H9 (cell line): ENCODE data around the gene CYP17A1. TPM values are rescaled to one million over a fixed set of nuclear protein-coding genes. Genes with fewer than 3 reads are reported as not detected.
"Not testable (repeated sequence)": the region's sequence is repeated elsewhere in the genome, so short reads cannot be mapped to it uniquely, and the experiment has no call there.

Source experiments
- DNase-seq: peaks from one replicate; pipeline ENCODE4 v3.0.0-alpha.2; 2017
- H2AFZ ChIP-seq: one replicate; pipeline ENCODE4 v1.6.1; 2013; ENCODE audit warnings: mild to moderate bottlenecking, low read length, control low read depth, moderate library complexity
- H2AK5ac ChIP-seq: 2 replicates; pipeline ENCODE4 v1.6.1; 2013; ENCODE audit warnings: low read length, control low read depth, mixed read lengths; ENCODE audit not compliant: insufficient read length
- H2BK120ac ChIP-seq: one replicate; pipeline ENCODE4 v1.6.1; 2013; ENCODE audit warnings: low read depth, mild to moderate bottlenecking, low read length, control low read depth, inconsistent platforms; ENCODE audit not compliant: poor library complexity, severe bottlenecking
- H2BK12ac ChIP-seq: 2 replicates; pipeline ENCODE4 v1.6.1; 2013; ENCODE audit warnings: low read length, control low read depth, mixed read lengths, low read depth; ENCODE audit not compliant: insufficient read length
- H2BK15ac ChIP-seq: 2 replicates; pipeline ENCODE4 v1.6.1; 2013; ENCODE audit warnings: low read depth, low read length, control low read depth
- H2BK20ac ChIP-seq: one replicate; pipeline ENCODE4 v1.6.1; 2013; ENCODE audit warnings: low read depth, mild to moderate bottlenecking, low read length, control low read depth, inconsistent platforms; ENCODE audit not compliant: poor library complexity, severe bottlenecking
- H2BK5ac ChIP-seq: 2 replicates; pipeline ENCODE4 v1.6.1; 2013; ENCODE audit warnings: low read length, control low read depth, mixed read lengths; ENCODE audit not compliant: insufficient read length
- H3K14ac ChIP-seq: 2 replicates; pipeline ENCODE4 v1.6.1; 2013; ENCODE audit warnings: low read length, control low read depth; ENCODE audit not compliant: insufficient read depth
- H3K18ac ChIP-seq: 2 replicates; pipeline ENCODE4 v1.6.1; 2013; ENCODE audit warnings: low read depth, mild to moderate bottlenecking, mixed read lengths, low read length, control low read depth; ENCODE audit not compliant: insufficient read length
- H3K23ac ChIP-seq: 2 replicates; pipeline ENCODE4 v1.6.1; 2013; ENCODE audit warnings: low read length, control low read depth, mixed read lengths, low read depth; ENCODE audit not compliant: insufficient read length
- H3K23me2 ChIP-seq: 2 replicates; pipeline ENCODE4 v1.6.1; 2013; ENCODE audit warnings: low read depth, mild to moderate bottlenecking, mixed read lengths, low read length, control low read depth; ENCODE audit not compliant: insufficient read length, poor library complexity, severe bottlenecking
- H3K27ac ChIP-seq: 2 replicates; pipeline ENCODE4 v1.5.1; 2013; ENCODE audit warnings: low read length, control low read depth, mixed read lengths, low read depth; ENCODE audit not compliant: insufficient read length
- H3K27me3 ChIP-seq: 2 replicates; pipeline ENCODE4 v1.6.1; 2013; ENCODE audit warnings: low read length, control low read depth, inconsistent platforms; ENCODE audit not compliant: insufficient read depth
- H3K4ac ChIP-seq: 2 replicates; pipeline ENCODE4 v1.6.1; 2013; ENCODE audit warnings: low read depth, mild to moderate bottlenecking, control low read depth, inconsistent platforms, low read length, moderate library complexity
- H3K4me1 ChIP-seq: 2 replicates; pipeline ENCODE4 v1.6.1; 2013; ENCODE audit warnings: low read length, control low read depth, inconsistent platforms; ENCODE audit not compliant: insufficient read depth
- H3K4me2 ChIP-seq: 2 replicates; pipeline ENCODE4 v1.6.1; 2013; ENCODE audit warnings: low read length, control low read depth, mixed read lengths; ENCODE audit not compliant: insufficient read length, insufficient read depth
- H3K56ac ChIP-seq: 2 replicates; pipeline ENCODE4 v1.6.1; 2013; ENCODE audit warnings: low read depth, mild to moderate bottlenecking, mixed read lengths, low read length, control low read depth; ENCODE audit not compliant: insufficient read length
- H3K79me1 ChIP-seq: 2 replicates; pipeline ENCODE4 v1.6.1; 2013; ENCODE audit warnings: low read depth, mild to moderate bottlenecking, moderate library complexity, low read length, control low read depth, inconsistent platforms; ENCODE audit not compliant: insufficient read depth, poor library complexity, severe bottlenecking
- H3K79me2 ChIP-seq: 2 replicates; pipeline ENCODE4 v1.6.1; 2013; ENCODE audit warnings: low read length, control low read depth, inconsistent platforms; ENCODE audit not compliant: insufficient read depth
- H3K9ac ChIP-seq: 2 replicates; pipeline ENCODE4 v1.6.1; 2013; ENCODE audit warnings: low read length, control low read depth, mixed read lengths; ENCODE audit not compliant: insufficient read length; ENCODE audit errors: extremely low read depth
- H3K9me3 ChIP-seq: one replicate; pipeline ENCODE4 v1.6.1; 2013; ENCODE audit warnings: low read depth, low read length, inconsistent platforms; ENCODE audit not compliant: control insufficient read depth
- H3T11ph ChIP-seq: one replicate; pipeline ENCODE4 v1.6.1; 2013; ENCODE audit warnings: mild to moderate bottlenecking, low read length, control low read depth, inconsistent platforms
- H4K20me1 ChIP-seq: one replicate; pipeline ENCODE4 v1.6.1; 2013; ENCODE audit not compliant: control insufficient read depth, insufficient read length, insufficient read depth
- H4K5ac ChIP-seq: 2 replicates; pipeline ENCODE4 v1.6.1; 2013; ENCODE audit warnings: low read depth, mild to moderate bottlenecking, mixed read lengths, low read length, control low read depth; ENCODE audit not compliant: insufficient read length
- H4K8ac ChIP-seq: replicated peaks from 2 replicates; pipeline ENCODE4 v1.6.1; 2013; ENCODE audit warnings: low read length, control low read depth, mixed read lengths, low read depth; ENCODE audit not compliant: insufficient read length
- H4K91ac ChIP-seq: 2 replicates; pipeline ENCODE4 v1.6.1; 2013; ENCODE audit warnings: low read depth, mild to moderate bottlenecking, moderate library complexity, mixed read lengths, low read length, control low read depth; ENCODE audit not compliant: insufficient read length
- H3K27ac Mint-ChIP-seq, 3 experiments: 2 replicates in 2 of 3; 3 replicates in 1 of 3; pipeline ENCODE4 v1.8.0; 2020 to 2021; ENCODE audit warnings: mixed read lengths in 3 of 3, mild to moderate bottlenecking in 1 of 3, moderate library complexity in 1 of 3
- H3K27me3 Mint-ChIP-seq: 2 replicates; pipeline ENCODE4 v1.8.0; 2021; ENCODE audit warnings: low read depth, mild to moderate bottlenecking, moderate library complexity, mixed read lengths
- H3K36me3 Mint-ChIP-seq, 3 experiments: 2 replicates in 2 of 3; 3 replicates in 1 of 3; pipeline ENCODE4 v1.8.0; 2020 to 2021; ENCODE audit warnings: low read depth in 3 of 3, mixed read lengths in 3 of 3; ENCODE audit not compliant: insufficient read depth in 1 of 3
- H3K4me1 Mint-ChIP-seq, 2 experiments: 2 replicates each; pipeline ENCODE4 v1.8.0; 2020; ENCODE audit warnings: mixed read lengths in 2 of 2
- H3K4me3 Mint-ChIP-seq, 2 experiments: 2 replicates in 1 of 2; 3 replicates in 1 of 2; pipeline ENCODE4 v1.8.0; 2020 to 2021; ENCODE audit warnings: mild to moderate bottlenecking in 2 of 2, mixed read lengths in 2 of 2, moderate library complexity in 1 of 2
- H3K9me3 Mint-ChIP-seq, 2 experiments: 2 replicates in 1 of 2; 3 replicates in 1 of 2; pipeline ENCODE4 v1.8.0; 2020; ENCODE audit warnings: mild to moderate bottlenecking in 2 of 2, mixed read lengths in 2 of 2, moderate library complexity in 1 of 2
- WGBS: extraction: QIAGEN DNeasy Blood & Tissue Kit; methylation state at CpG from one replicate; pipeline ENCODE4 v1.1.7; 2013; ENCODE audit warnings: missing lambda C conversion rate, low lambda C conversion rate, mixed read lengths; ENCODE audit not compliant: insufficient read length; ENCODE audit errors: extremely low coverage; 5-methylcytosine and 5-hydroxymethylcytosine counted together
- total RNA-seq: library from RNA; stranded (reverse); gene quantifications from 2 replicates; pipeline ENCODE4 v1.2.1, GENCODE V29; 2021
- TF ChIP-seq, protein P1 (sequence below): fragments of 200-600 bp; sonication (generic); conservative IDR thresholded peaks from 3 replicates; pipeline ENCODE4 v1.8.0; 2021; ENCODE audit warnings: antibody characterized with exemption, mild to moderate bottlenecking

The CYP17A1 gene
- total RNA-seq, 1 experiment from 2014 or later: not detected

DNA sequence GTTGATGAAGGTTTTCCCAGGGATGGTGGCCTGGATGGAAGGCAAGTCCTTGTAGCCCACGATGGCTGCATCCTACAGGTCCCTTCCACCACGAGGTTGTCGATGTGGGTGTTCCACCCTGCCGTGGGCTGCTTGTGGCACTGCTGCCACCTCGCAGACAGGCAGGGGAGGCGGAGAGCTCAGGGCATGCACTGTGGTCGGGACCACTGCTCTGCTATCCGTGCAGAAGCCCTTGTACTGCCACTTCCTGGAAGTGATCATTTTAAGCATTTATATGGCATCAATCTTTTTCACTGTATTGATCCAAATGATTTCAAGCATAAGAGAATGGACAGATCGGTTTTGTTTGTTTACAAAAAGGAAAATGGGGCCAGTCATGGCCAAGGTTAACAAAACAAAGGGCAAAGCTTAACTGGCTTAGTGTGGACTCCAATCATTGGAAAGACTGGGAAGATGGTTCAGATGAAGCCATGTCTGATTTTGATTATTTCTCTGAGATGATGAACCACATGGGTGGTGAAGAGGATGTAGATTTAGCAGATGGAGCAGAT, 8.2 kb upstream of the CYP17A1 start:
- no peaks in the 10 kb centered on the region for H3K27me3 ChIP-seq
- H3K9me3 ChIP-seq: no peaks in the 10 kb centered on the region
- H2BK20ac ChIP-seq: no peak overlapping the region
- H3K14ac ChIP-seq: no peak overlapping the region
- no peak overlapping the region for H2BK12ac ChIP-seq
- no peaks in the 10 kb centered on the region for H4K20me1 ChIP-seq
- no peak overlapping the region for H2BK15ac ChIP-seq
- no peak overlapping the region for H2BK5ac ChIP-seq
- TF ChIP-seq, protein P1, sequence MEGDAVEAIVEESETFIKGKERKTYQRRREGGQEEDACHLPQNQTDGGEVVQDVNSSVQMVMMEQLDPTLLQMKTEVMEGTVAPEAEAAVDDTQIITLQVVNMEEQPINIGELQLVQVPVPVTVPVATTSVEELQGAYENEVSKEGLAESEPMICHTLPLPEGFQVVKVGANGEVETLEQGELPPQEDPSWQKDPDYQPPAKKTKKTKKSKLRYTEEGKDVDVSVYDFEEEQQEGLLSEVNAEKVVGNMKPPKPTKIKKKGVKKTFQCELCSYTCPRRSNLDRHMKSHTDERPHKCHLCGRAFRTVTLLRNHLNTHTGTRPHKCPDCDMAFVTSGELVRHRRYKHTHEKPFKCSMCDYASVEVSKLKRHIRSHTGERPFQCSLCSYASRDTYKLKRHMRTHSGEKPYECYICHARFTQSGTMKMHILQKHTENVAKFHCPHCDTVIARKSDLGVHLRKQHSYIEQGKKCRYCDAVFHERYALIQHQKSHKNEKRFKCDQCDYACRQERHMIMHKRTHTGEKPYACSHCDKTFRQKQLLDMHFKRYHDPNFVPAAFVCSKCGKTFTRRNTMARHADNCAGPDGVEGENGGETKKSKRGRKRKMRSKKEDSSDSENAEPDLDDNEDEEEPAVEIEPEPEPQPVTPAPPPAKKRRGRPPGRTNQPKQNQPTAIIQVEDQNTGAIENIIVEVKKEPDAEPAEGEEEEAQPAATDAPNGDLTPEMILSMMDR: no peak
- H3T11ph ChIP-seq: no peak overlapping the region
- no peaks in the 10 kb centered on the region for H3K79me2 ChIP-seq
- WGBS: no CpG with 5 or more reads among the region's 9 CpGs
- H3K9ac ChIP-seq: no peak overlapping the region
- no peak overlapping the region for H4K91ac ChIP-seq
- no peak overlapping the region for H4K5ac ChIP-seq
- H3K4me2 ChIP-seq: no peak overlapping the region
- H3K79me1 ChIP-seq: no peaks in the 10 kb centered on the region
- no peak overlapping the region for H3K27ac ChIP-seq
- H3K23me2 ChIP-seq: no peaks in the 10 kb centered on the region
- H2AK5ac ChIP-seq: no peak overlapping the region
- Mint-ChIP-seq H3K4me1 (peaks cover 4 to 7% of the 10 kb centered on the region in 2 experiments), H3K27ac (no peak overlapping the region), H3K36me3 (peaks cover 0 to 5% (median 2%) of the 10 kb centered on the region in 3 experiments; a peak in 2 of 7 replicates), H3K9me3 (peaks cover 8 to 16% of the 10 kb centered on the region in 2 experiments), H3K27me3 (peaks cover 6% of the 10 kb centered on the region), H3K4me3 (no peak overlapping the region)
- no peak overlapping the region for H3K18ac ChIP-seq
- no peaks in the 10 kb centered on the region for H3K4me1 ChIP-seq
- no peak overlapping the region for H3K56ac ChIP-seq
- no peak overlapping the region for H3K4ac ChIP-seq
- H2BK120ac ChIP-seq: no peak overlapping the region
- no peak overlapping the region for H2AFZ ChIP-seq
- H3K23ac ChIP-seq: no peak overlapping the region
- H4K8ac ChIP-seq: no peak overlapping the region
- DNase-seq: no peak

DNA sequence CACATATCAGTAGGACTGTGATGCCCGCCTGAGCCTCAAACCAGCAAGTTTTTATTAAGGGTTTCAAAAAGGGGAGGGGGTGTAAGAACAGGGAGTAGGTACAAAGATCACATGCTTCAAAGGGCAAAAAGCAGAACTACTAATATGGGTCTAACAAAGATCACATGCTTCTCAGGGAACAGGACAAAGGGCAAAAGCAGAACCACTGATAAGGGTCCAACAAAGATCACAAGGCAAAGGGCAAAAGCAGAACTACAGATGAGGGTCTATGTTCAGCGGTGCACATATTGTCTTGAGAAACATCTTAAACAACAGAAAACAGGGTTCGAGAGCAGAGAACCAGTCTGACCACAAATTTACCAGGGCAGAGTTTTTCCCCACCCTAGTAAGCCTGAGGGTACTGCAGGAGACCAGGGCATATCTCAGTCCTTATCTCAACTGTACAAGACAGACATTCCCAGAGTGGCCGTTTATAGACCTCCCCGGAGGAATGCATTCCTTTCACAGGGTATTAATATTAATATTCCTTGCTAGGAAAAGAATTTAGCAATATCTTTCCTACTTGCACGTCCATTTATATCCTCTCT, 7.1 kb upstream of the CYP17A1 start:
- H3K27me3 ChIP-seq, H2BK5ac ChIP-seq, H3K14ac ChIP-seq, H3K36me3 Mint-ChIP-seq, H2BK20ac ChIP-seq, H3K79me2 ChIP-seq, H3K4me1 ChIP-seq, H3K4me1 Mint-ChIP-seq, H4K91ac ChIP-seq, H3K18ac ChIP-seq, H4K8ac ChIP-seq, H3T11ph ChIP-seq, H3K9ac ChIP-seq, H3K27ac Mint-ChIP-seq, H2AK5ac ChIP-seq, H2AFZ ChIP-seq, H2BK12ac ChIP-seq, H3K4me3 Mint-ChIP-seq, H4K5ac ChIP-seq, H2BK120ac ChIP-seq, H3K9me3 ChIP-seq, H3K23ac ChIP-seq, H3K56ac ChIP-seq, DNase-seq, H3K79me1 ChIP-seq, H2BK15ac ChIP-seq, H3K27ac ChIP-seq, H3K4ac ChIP-seq, H3K23me2 ChIP-seq, H4K20me1 ChIP-seq, H3K4me2 ChIP-seq: not testable (repeated sequence)
- WGBS: no CpG with 5 or more reads among the region's 6 CpGs
- Mint-ChIP-seq H3K9me3 (peaks cover 8 to 16% of the 10 kb centered on the region in 2 experiments), H3K27me3 (peaks cover 14% of the 10 kb centered on the region)
